Inflammatory macrophage treated with lipopolysaccharide for 1 hour (primary cell): Measurements from ENCODE around the gene CLEC16A.

Source experiments
- DNase-seq, 2 donors: peaks; one replicate each; pipeline ENCODE4 v3.0.0-alpha.2; 2020 to 2022

CLEC16A gene

DNA sequence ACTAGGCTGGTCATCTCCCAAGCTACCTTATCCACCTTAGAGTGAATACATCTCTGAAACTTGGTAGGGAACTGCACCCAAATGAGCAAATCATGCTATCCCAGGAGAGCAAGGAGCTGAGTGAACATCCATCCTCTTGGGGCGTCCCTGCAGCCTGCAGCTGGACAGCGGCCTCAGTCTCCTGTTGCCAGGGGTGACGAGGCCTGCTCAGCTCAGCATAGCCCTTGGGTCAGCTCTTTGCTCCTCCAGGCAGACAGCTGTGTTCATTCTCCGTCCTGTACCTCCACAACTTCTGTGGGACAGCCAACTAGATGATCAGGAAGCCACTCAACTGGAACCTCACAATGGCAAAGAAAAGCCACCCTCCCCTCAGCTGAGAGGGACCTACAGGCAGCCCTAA is 199.8 kb downstream of the CLEC16A start:
- no peak for DNase-seq

DNA sequence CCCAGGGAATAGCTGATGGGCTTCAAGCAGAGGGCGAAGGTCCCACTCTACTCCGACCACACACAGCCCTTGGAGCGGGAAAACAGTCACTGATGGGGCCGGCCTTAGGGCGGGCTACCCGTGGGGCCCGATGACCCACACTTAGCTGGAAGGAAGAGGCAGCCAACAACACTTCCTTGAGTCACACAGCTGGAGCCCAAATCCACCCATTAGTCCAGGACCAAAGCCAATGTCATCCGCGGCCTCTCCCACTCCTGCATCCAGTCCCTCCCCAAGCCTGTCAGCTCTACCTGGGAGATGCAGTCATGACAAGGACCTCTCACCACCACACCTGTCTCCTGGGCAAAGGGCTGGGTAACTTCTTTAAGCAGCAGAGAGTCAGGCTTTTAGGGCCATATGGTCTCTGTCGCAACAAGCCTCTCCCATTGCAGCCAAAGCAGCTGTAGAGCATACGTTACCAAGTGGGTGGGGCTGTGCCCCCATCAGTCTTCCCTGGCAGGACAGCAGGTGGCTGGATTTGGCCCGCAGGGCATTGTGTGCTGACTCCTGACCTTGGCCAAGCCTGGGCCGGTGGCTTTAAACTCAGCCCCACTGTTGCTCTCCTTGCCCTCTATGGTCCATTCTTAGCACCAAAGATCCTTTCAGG is 200.9 kb downstream of the CLEC16A start:
- DNase-seq, result no peak

DNA sequence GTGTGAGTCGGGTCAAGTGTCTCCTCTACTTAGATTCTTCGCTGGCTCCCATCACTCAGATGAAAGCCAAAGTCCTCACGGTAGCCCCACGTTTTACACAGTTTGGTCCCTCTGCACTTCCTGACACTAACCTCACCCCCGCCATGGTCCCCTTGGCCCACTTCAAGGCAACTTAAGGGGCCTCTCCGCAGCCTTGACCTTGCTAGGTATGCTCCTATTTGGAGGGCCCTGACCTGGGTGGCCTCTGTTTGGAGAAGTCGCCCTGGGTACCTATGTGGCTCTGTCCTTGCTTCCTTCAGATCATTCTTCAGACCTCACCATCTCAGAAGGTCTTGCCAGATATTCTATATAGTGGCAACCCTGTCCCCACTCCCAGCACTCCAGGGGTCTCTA is 201.5 kb downstream of the CLEC16A start:
- no peak for DNase-seq

GRCh38 chr16:11147033-11147753 is 202.8 kb downstream of the CLEC16A start:
- DNase-seq, result no peak

- DNase-seq, result no peak
Observed at GRCh38 chr16:11147754-11148444, 203.5 kb downstream of the CLEC16A start.

DNA sequence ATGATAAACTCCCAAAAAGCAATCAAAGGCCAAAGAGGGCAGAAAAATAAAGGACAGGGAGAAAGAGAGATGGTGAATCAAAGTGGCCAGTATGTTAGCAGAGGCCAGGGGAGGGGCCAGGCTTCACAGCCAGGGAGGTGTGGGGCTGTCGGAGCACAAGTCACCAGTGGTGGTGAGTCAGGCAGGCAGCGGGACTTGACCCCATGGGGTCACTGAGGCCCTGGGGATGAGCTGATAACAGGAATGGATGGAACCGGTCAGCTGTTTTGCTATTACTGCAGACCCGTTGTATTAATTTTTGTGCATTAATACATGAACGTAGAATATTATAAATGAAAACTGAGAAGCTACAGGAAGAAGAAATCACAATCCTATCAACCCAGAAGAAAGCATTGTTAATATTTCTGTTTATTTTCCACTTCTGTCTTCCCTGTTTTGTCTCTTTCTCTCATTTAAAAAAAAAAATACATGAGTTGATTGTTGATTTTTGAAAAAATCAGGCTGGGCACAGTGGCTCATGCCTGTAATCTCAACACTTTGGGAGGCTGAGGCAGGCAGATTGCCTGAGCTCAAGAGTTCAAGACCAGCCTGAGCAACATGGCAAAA is 204.8 kb downstream of the CLEC16A start:
- no peak for DNase-seq

GRCh38 chr16:11150190-11150589 is 205.8 kb downstream of the CLEC16A start:
- no peak for DNase-seq

DNA sequence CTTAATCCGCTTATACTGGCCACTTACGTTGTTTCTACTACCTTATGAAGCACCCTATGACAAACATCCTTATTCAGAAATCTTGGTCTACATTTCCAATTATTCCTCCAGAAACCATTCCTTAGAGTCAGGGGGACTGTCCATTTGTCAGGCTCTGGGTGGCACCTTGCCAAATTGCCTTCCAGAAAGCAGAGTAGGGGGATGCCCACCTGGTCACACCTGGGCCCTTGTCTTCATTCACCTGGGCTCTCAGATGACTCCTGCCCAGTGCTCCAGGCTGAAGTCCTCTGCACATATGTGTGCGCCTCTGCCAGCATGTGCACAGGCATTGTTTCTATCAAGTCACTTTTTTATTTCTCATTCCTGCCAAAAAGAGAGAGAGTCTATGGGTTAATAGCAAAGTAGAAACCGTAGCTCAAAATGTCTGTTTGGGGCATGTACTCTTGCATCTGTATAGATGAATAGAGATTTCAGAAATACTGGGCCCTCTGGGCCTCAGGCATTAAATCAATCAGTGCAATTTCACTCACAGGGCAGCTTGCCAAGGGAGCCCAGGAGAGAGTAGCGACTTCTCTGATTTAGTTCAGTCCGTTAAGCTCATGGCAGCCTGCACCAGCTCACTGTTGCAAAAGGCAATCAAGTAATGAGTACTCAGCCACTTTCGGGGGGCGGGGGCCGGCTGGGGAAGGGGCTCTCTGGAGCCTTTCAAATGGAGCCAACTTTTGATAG is 207.0 kb downstream of the CLEC16A start:
- no peak for DNase-seq

DNA sequence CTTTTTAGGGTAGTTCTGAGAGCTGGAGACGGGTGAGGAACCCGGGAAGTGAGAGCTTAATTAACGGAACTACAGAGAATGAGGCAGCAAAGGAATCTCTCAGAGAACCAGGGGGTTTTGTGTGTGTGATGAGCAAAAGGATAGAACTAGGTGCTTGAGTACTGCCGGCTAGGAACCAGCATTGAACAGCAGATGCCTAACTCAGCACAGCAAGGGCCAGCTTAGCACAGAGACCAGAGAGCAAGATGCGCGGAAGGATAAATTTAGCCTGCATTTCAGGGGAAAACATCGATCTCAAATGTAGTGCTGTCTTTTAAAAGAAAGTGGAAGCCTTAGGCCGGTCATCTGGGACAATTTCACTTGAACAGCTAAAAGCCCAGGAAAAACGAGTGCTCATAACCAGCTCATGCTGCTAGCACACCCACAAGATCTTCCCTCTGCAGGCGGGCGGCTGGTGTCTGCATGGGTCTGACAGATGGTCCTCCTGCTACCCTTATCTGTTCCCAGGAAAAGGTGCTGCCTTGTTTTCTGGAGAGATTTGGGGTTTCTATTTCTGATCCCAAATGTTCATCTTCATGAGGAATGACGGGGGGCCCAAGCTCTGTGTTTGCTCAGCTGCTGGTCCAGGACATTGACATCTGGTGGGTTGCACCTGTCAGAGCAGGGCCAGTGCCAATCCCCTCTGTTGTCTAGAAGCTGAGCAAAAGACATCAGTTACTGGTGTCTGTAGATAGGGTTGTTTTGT is 207.7 kb downstream of the CLEC16A start:
- DNase-seq, result no peak

DNA sequence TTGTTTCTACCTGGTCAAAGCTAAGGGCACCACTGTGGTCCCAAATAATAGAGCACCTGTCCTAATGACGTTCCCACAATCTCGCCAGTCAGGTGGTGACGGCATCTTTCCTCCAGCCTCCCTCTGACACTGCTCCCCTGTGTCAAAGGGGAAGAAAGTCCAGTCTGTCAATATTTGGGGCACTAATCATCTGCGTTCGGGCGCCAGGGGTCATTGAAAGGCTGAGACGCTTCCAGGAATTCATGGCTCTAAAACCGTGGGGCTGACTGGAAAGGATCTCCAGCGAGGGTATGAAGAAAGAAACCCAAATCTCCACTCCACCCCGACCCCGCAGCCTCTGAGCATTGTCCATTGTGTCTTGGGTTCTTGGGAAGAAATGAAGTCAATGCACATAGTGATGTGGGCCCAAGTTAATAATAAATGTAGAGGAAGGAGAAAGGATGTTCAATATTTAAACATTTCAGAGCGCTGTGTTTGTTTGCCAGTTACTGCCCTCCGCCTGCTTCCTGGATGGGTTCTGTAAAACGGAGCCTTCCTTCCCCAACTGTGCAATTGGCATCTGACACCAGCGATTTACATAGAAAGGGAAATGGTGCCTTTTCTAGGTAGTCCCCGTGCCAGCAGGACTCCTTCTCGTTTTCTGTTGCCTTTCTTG is 208.4 kb downstream of the CLEC16A start:
- DNase-seq, result peak; percentile 78 to 80

DNA sequence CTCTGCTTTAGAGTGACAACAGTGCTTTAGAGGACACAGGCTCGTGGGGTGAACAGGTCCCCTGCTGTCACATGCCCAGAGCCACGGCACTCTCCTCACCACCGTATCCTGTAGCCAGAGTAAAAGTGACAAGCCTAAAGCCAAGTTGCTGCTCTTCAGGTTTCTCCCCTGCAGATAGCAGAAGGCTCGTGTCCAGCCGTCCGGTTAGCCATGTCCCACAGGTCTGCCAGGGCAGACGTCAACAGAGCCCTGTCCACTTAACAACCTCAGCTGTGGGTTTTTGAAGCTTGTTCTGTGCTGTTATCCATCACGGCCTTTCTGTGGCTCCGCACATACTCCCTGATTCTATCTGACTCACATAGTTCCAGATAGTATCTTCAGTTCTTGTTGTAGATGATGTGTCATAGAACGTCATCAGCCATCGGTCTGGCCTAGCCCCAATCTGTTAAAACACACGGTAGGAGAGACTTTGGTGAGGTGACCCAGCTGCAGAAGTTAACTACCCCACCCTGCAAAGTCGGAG is 211.0 kb downstream of the CLEC16A start:
- no peak for DNase-seq

DNA sequence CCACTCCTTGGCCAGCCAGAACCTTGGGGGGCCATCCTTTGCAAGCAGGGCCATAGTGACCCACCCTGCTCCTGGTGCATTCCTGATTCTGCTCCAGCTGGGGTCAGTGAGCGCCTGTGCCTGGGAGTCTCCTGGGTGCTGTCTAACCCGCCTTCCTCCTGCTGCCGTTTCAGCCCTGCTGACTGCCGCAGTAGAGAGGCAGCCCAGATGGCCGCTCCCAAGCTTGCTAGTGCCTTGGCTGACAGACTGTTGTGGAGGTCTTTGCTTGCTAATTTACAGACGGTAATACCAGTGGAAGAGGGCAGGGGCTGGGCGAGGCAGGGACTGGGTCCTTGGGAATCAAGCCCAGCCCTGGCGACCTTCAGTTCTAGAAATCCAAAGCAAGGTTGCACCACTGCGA is 212.0 kb downstream of the CLEC16A start:
- no peak for DNase-seq

DNA sequence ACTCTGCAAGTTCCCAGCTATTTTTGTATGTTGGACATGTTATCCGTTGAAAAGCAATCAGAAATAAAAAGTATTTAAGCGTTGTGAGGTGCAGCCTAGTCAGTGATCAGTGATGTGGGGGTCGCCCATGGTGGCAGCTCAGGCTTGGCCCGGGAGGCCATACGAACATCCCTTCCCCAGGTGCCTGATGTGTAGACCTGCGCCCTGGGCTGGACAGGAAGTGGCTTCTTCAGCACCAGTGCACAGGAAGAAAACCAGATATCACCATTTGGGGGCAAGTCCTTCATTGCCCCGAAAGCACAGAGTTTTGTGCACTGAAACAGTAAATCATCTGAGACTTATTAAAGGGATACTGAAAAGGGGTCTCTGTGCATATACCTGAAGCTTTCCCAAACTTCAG is 212.8 kb downstream of the CLEC16A start:
- no peak for DNase-seq

- DNase-seq, result no peak
Observed at GRCh38 chr16:11158018-11158417, 213.7 kb downstream of the CLEC16A start.

GRCh38 chr16:11159282-11159681 is 214.9 kb downstream of the CLEC16A start:
- no peak for DNase-seq

DNA sequence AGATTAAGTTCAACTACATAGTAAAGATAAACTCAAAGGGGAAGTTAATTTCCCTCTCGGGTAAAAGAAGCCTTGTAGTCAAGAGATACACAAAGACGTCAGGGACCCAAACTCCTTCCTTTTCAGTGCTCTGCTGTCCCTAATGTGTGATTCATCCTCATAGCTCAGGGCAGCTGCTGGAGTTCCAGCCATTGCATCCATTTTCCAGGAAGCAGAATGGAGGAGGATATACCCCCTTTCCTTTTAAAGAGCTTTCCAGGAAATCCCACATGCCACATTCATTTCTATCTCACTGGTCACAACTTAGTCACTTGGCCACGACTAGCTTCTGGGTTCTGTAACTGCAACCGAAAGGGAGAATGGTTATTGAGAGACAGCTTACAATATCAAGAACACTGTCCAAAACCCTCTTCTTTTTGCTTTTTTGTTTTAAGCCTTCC is 216.3 kb downstream of the CLEC16A start:
- peak in 1 of 2 donors; percentile 17 for DNase-seq

DNA sequence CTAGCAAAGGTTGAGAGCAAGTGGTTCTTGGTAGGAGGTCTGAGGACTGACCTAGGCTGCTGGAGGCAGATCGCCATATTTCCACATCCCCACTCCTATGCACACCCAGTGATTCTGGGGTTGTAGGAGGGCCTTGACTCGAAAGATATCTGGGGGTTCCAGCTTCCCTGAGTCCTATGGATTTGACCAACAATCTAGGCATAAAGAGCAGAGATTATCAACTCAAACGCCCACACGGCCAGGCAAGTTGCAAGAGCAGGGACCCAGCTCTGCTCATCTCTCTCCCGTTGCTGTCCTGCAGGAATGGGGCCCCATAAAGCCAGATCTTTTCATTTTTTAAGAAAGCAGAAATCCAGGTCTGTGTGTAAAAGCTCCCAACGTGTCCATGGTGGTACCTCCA is 217.1 kb downstream of the CLEC16A start:
- DNase-seq, result no peak

DNA sequence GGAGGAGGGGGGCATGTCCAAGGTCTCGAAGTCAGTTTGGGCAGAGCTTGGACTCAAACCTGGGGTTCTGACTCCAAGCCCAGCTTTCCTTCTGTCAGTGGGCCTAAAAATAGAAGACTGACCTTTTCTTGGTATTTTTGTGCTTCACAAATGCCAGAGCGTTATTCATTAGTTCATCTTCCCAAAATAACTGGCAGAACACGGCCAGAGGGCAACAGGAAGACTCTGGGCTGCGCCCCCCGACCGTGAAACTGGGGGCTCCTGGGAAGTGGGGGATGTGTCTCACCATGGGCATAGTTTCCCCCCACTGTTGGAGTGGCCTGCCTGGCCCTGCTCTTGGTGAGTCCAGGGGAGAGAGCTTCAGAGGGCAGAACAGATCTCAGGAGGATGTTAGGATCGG is 217.6 kb downstream of the CLEC16A start:
- no peak for DNase-seq

DNA sequence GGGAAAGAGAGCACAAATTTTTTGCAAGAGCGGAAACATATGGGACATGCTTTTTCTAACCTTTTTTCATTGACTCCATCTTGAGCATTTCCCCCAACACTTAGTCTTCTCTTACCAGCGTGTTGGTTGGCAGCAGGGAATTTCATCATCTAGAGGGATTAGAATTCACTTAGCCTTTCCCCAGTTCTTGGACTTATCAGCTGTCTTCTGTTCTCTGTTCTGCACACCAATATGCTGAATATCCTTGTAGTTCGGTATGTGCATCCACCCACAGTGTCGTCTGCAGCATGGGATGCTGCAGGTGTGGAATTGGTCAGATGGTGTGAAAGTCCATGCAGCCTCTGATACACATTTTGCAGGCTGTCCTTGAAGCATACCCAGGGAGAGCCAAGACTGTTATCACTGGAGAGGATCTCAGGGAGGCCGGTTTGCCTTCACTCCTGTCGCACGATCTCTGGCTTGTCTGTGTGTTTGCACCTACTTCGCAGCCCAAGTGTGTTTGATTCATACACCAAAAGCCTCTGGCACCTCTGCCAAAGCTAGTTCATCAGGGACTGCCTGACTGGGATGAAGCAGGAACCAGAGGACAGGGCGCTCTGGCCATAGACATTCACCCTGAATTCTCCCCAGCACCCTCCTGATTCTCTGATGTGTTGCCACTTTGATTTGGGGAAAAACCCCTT is 218.4 kb downstream of the CLEC16A start:
- DNase-seq, result no peak

GRCh38 chr16:11163761-11164261 is 219.4 kb downstream of the CLEC16A start:
- no peak for DNase-seq
